Left colon (tissue), 2 donors: ENCODE data around the gene GPR152. TPM values are rescaled to one million over a fixed set of nuclear protein-coding genes. Genes with fewer than 3 reads are reported as not detected.
"Not testable (repeated sequence)": the region's sequence is repeated elsewhere in the genome, so short reads cannot be mapped to it uniquely, and the experiment has no call there.

ENCODE experiments used
- ATAC-seq: fragments of 200-7000 bp; cut with Tn5 transposase; one replicate; pipeline ENCODE4 v1.9.1; 2020; ENCODE audit warnings: mild to moderate bottlenecking, moderate library complexity
- DNase-seq, 2 donors: peaks; one replicate each; pipeline ENCODE4 v3.0.0-alpha.2; 2020
- intact Hi-C, 2 donors: fragments of 100-400 bp; cut with DNase I in 1 of 2; cut with micrococcal nuclease in 1 of 2; formaldehyde crosslinking; loops; one replicate each; pipeline versions ENCODE4 v1.11.2 to v1.14.0; 2022; cut with DNase I, micrococcal nuclease
- total RNA-seq, 2 donors: library from RNA; stranded (reverse); fragmentation: NEBNext Ultra II Directional; extraction: Animal tissue kit (Norgen Biotek cat#: 25700); gene quantifications; one replicate each; pipeline ENCODE4 v1.2.1, GENCODE V29; 2021
- donor health status: DM: no; HTN: no; CAD: no.
- donor health status: DM: yes; HTN: yes; CAD: no.

GPR152 gene
- total RNA-seq, 2 donors from 2014 or later = not detected

DNA sequence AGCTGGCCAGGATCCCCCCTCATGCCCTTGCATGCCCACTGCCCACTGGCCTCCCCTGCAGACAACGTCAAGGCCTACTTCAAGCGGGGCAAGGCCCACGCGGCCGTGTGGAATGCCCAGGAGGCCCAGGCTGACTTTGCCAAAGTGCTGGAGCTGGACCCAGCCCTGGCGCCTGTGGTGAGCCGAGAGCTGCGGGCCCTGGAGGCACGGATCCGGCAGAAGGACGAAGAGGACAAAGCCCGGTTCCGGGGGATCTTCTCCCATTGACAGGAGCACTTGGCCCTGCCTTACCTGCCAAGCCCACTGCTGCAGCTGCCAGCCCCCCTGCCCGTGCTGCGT lies 38.2 kb upstream of the GPR152 start:
- DNase-seq (no peak), ATAC-seq (no peak)
- intact Hi-C loops = no loop called here

DNA sequence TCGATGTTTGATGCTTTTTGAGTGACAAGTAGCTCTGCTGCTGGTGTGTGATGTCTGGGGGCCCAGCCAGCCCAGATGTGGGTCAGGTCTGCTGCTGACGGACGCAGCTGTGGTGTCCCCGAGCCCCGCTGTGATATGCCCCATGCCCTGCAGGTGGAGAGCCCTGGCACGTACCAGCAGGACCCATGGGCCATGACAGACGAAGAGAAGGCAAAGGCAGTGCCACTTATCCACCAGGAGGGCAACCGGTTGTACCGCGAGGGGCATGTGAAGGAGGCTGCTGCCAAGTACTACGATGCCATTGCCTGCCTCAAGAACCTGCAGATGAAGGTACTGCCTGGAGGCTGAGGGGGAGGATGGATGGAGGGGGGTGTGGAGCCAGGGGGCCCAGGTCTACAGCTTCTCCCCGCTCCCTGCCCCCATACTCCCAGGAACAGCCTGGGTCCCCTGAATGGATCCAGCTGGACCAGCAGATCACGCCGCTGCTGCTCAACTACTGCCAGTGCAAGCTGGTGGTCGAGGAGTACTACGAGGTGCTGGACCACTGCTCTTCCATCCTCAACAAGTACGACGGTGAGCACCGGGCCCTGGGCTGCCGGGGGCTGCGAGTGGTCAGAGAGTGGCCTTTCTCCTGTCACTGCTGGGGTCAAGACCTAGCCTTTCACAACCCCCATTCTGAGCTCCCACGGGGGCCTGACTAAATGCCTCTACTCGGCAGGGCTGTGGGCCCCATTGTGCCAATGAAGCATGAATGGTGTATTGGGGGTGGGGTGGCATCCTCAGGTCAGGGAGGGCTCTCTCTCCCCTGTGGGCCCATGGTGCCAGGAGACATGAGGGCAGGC lies 37.6 kb upstream of the GPR152 start:
- DNase-seq (no peak), ATAC-seq (peak; percentile 8)
- intact Hi-C loops = no loop called here

- no peak for DNase-seq
Measured at GRCh38 chr11:67489203-67489884, 36.8 kb upstream of the GPR152 start.

DNA sequence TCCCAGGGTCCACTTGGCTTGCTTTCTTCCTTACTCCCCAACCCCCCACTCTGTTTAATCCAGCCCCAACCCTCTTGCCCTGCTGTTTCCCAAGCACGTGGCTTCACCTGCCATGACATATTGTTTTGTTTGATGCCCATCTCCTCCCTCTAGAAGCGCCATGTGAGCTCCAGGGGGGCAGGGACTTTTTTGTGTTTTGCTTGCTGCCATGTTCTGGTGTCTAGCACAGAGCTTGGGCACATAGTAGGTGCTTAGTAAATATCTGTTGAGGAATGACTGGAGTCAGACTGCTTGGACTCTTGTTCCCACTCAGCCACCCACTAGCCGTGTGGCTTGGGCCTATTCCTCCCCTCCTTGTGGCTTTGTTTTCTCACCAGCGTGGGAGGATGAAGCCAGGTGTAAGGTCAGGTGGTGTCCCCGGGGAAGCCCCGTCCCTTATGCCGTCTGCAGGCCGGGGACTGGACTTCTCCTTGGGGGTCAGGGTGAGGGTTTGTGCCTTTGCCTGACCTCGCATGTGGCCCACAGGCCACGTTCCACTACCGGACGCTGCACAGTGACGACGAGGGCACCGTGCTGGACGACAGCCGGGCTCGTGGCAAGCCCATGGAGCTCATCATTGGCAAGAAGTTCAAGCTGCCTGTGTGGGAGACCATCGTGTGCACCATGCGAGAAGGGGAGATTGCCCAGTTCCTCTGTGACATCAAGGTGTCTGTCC lies 34.1 kb upstream of the GPR152 start:
- no peak for DNase-seq
- ATAC-seq = no peak
- intact Hi-C loops = no loop called here

More at GRCh38 chr11:67489203-67489884, 36.8 kb upstream of the GPR152 start:
- intact Hi-C loops = no loop called here
- peak; percentile 77 for ATAC-seq

GRCh38 chr11:67485873-67486361 lies 33.4 kb upstream of the GPR152 start:
- ATAC-seq, intact Hi-C loops: not testable (repeated sequence)
- DNase-seq = peak in 1 of 2 donors; percentile 48

- ATAC-seq = no peak
- intact Hi-C loops = no loop called here
- DNase-seq = peak in 1 of 2 donors; percentile 60
Measured at GRCh38 chr11:67484847-67485311, 32.4 kb upstream of the GPR152 start.

DNA sequence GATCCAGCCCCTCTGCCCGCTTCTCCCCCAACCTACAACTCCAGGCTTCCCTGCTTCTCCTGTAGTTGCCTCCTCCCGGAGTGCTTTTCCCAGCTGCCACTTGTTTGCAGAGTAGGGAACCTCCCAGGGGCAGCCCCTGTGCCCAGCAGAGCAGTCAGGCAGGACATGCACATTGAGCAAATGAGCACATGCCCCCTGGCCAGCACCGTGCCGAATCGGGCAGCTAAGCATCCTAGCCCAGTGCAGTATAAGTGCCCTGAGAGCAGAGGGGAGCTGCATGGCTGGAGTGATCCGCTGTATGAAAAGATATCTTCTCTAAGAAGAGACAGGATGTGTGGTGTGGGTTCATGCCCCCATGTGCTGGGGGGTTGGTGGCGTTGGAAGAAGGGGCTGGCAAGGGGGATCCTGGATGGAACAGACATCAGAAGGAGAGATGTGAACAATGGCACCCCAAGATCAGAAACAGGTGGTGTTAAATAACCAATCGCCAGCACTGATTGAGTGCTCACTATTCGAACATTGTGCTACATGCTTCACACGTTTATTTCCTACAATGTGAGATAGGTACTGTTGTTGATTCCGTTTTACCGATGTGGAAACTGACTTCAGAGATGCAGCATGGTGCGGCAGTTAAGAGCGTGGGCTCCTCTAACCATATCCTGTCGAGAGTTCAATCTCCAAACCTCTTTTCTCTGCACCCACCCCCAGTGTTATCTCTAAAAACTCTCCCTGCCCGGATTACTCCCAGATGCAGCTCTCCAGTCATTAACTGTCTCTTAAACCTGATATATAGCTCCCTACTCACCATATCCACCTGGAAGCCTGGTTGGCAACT lies 31.5 kb upstream of the GPR152 start:
- DNase-seq = no peak
- intact Hi-C loops = no loop called here
- ATAC-seq = no peak

- intact Hi-C loops = no loop called here
- ATAC-seq (peak; percentile 97), DNase-seq (peak; percentile 97 to 99)
Measured at GRCh38 chr11:67482827-67483798, 30.6 kb upstream of the GPR152 start, which contains the start of gene AIP. Gene AIP (plus strand): TSS chr11:67483026. CDS start chr11:67483159, 133 bp downstream.

DNA sequence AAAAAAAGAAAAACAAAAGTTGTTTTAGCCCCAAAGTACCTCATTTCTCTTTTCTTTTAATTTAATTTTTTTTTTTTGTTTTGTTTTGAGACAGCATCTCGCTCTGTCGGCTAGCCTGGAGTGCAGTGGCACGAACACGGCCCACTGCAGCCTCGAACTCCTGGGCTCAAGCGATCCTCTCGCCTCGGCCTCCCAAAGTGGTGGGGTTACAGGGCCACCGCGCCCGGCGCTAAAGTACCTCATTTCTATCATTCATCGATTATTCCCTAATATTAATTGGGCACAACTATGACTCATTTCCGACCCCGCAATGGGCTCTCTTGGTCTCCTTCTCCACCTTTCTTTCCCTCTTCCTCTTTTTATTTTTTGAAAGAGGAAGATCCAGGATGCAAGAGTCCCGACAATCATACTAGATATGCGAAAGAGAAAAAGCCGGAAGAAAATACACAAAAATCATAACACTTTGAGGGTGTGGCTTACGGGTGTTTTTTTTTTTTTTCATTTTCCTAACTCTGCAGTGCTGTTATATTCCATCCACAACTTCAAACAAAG lies 29.8 kb upstream of the GPR152 start:
- intact Hi-C loops = no loop called here
- DNase-seq (no peak), ATAC-seq (peak; percentile 57)

GRCh38 chr11:67477344-67478050 lies 25.0 kb upstream of the GPR152 start:
- intact Hi-C loops, ATAC-seq, DNase-seq: not testable (repeated sequence)

DNA sequence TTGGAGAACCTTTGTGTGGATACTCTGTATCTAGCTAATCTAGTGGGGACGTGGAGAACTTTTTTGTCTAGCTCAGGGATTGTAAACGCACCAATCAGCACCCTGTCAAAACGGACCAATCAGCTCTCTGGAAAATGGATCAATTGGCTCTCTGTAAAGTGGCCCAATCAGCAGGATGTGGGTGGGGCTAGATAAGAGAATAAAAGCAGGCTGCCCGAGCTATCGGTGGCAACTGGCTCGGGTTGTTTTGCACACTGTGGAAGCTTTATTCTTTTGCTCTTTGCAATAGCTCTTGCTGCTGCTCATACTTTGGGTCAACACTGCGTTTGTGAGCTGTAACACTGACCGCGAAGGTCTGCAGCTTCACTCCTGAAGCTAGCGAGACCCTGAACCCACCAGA lies 24.2 kb upstream of the GPR152 start:
- ATAC-seq, DNase-seq, intact Hi-C loops: not testable (repeated sequence)

GRCh38 chr11:67472882-67473281 lies 20.4 kb upstream of the GPR152 start:
- intact Hi-C loops = no loop called here
- no peak for DNase-seq
- ATAC-seq = no peak

DNA sequence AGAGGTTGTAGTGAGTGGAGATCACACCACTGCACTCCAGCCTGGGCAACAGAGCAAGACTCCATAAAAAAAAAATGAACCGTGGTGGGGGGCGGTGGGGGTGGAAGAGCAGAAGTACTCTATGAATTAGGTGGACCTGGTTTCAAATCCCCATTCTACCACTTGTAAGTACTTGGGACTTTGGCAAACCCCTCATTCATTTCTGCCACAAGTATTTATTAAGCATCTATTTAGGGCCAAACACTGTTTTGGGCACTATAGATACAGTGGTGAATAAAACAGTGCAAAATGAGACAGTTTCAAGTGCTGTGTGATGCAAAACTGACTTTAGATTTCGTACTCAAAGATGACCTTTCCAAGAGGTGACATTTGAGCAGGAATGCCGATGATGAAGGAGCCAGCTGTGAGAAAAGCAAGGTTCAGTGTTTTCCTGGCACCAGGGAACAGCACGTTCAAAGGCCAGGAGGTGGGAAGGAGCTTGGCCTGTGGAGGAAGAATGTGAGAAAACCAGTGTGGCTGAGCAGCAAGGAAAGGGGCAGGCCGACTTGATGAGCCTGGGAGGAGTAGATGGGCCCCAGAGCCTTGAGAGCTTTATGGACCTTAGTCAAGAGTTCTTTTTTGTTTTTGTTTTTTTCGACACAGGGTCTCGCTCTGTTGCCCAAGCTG lies 17.9 kb upstream of the GPR152 start:
- intact Hi-C loops = no loop called here
- no peak for ATAC-seq

GRCh38 chr11:67469508-67469811 lies 16.9 kb upstream of the GPR152 start:
- intact Hi-C loops = no loop called here
- ATAC-seq (no peak), DNase-seq (no peak)

More for the DNA sequence above, 17.9 kb upstream of the GPR152 start:
- DNase-seq = no peak

- intact Hi-C loops = no loop called here
- ATAC-seq (peak; percentile 79), DNase-seq (peak; percentile 93 to 95)
Measured at GRCh38 chr11:67468759-67469507, 16.4 kb upstream of the GPR152 start, which contains the start of gene TMEM134. Gene TMEM134 (minus strand): TSS chr11:67469251. CDS start chr11:67469192, 59 bp downstream.
